Measurements from ENCODE around the gene CD247.

Gene CD247

DNA sequence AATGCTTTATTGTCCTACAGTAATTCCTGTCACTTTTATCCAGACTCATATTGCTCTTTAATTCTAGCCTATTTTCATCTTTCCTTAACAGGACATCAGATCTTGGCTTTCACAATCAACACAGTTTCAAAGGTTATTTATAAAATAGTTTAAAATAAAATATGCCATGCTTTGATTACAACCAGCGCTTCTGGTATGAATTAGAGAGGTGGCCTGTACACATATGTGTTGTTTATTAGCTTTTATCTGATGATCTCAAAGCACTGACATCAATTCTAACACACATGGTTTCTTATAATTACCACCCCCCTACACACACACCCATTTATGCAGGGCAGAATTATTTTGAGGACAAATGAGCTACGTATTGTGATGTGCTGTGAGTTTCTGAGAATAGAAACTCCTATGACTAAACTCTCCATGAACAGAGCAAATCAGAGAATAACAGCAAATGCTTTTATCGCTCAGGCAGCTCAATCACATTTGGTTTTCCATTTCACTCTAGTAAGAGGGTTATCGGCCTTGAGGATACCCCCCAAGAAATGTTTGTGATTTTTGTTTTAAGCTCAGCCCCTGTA lies 18.0 kb downstream of the CD247 start:
- no CpG with 5 or more reads among the region's 4 CpGs for WGBS (ENCODE audit: insufficient coverage, insufficient read length)
- no peak overlapping the region for H3K27ac ChIP-seq (ENCODE audit: low read length)
- no peak for DNase-seq (ENCODE audit: low read depth, low spot score)
- no peaks in the 10 kb centered on the region for H3K27me3 ChIP-seq (ENCODE audit: control insufficient read depth, insufficient read depth, low read length)
- H3K36me3 ChIP-seq (ENCODE audit: control insufficient read depth, insufficient read depth, low read length) = no peaks in the 10 kb centered on the region
- H3K4me3 ChIP-seq (ENCODE audit: low read length) = no peak overlapping the region
- H3K4me1 ChIP-seq (ENCODE audit: control insufficient read depth, insufficient read depth, low read length) = peaks cover 2% of the 10 kb centered on the region; the same call in 1 of the 2 replicates
- no peaks in the 10 kb centered on the region for H3K9me3 ChIP-seq (ENCODE audit: control insufficient read depth, insufficient read depth, low read length)

DNA sequence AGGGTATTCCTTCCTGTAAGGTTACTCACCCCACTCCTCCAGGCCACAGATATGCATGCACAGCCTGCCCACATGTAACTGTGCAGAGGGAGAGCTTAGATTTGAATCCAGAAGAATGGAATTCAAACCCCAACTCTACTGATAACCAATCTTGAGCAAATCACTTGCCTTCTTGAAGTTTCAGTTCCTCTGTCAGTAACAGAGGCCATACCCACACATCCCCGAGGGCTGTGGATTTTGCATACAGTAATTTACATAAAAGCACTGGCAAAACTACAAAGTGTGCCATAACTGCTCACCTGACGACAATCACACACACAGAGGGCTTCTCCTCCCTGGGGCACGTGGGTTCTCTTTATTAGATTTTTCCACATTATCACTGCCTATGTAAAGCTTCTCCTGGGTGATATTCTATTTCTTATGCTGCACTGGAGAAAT lies 18.6 kb downstream of the CD247 start:
- Histone ChIP-seq H3K27ac (ENCODE audit: low read length) (no peak overlapping the region), H3K36me3 (ENCODE audit: control insufficient read depth, insufficient read depth, low read length) (no peaks in the 10 kb centered on the region), H3K4me3 (ENCODE audit: low read length) (no peak overlapping the region), H3K9me3 (ENCODE audit: control insufficient read depth, insufficient read depth, low read length) (no peaks in the 10 kb centered on the region), H3K4me1 (ENCODE audit: control insufficient read depth, insufficient read depth, low read length) (peaks cover 2% of the 10 kb centered on the region; the same call in 1 of the 2 replicates), H3K27me3 (ENCODE audit: control insufficient read depth, insufficient read depth, low read length) (no peaks in the 10 kb centered on the region)
- WGBS (ENCODE audit: insufficient coverage, insufficient read length) = no CpG with 5 or more reads among the region's 3 CpGs
- no peak for DNase-seq (ENCODE audit: low read depth, low spot score)

GRCh38 chr1:167499106-167499505 lies 19.2 kb downstream of the CD247 start:
- DNase-seq (ENCODE audit: low read depth, low spot score) = no peak
- no CpG with 5 or more reads among the region's 4 CpGs for whole genome bisulfite sequencing (ENCODE audit: insufficient coverage, insufficient read length)
- H3K4me3 ChIP-seq (ENCODE audit: low read length) = no peak overlapping the region
- no peak overlapping the region for H3K27ac ChIP-seq (ENCODE audit: low read length)
- H3K9me3 ChIP-seq (ENCODE audit: control insufficient read depth, insufficient read depth, low read length) = no peaks in the 10 kb centered on the region
- H3K36me3 ChIP-seq (ENCODE audit: control insufficient read depth, insufficient read depth, low read length) = no peaks in the 10 kb centered on the region
- H3K27me3 ChIP-seq (ENCODE audit: control insufficient read depth, insufficient read depth, low read length) = no peaks in the 10 kb centered on the region
- H3K4me1 ChIP-seq (ENCODE audit: control insufficient read depth, insufficient read depth, low read length) = peaks cover 2% of the 10 kb centered on the region; the same call in 1 of the 2 replicates

DNA sequence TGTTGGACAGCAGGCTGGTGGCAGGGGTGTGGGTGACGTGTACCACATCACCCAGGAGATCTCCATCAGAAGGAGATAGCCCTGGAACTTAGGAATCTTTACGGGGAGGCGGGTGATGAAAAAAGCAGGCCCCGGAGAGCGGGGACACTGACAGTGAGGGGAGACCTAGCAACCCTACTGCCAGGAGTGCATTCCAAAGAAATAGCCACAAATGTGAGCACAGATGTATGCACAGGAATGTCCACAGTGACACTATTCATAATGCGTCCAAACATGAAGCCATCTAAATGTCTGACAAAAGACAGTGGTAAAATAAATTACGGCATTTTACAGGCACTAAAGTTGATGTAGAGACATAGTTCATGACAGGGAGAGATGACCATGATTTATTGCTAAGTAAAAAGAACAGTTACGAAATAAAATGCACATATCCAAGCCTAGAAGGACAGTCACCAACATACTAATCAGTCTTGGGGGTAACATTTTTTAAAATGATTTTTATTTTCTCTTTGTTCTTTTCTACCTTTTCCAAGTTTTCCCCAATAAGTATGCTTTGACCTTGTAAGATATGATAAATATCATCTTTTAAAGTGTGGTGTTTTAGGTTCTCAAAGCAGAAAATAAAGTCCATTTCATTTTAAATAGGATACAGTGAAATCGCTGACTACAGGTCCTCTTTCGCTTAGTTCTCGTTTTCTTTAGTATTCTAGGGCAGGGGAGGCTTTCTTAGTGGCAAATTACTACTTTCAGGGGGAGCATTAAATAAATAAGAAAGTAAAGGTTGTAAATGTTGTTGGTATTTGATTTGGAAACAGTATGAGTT lies 21.3 kb downstream of the CD247 start:
- no peak for DNase-seq (ENCODE audit: low read depth, low spot score)
- no peaks in the 10 kb centered on the region for H3K36me3 ChIP-seq (ENCODE audit: control insufficient read depth, insufficient read depth, low read length)
- WGBS (ENCODE audit: insufficient coverage, insufficient read length) = no CpG with 5 or more reads among the region's 11 CpGs

GRCh38 chr1:167493372-167493771 lies 25.0 kb downstream of the CD247 start:
- Histone ChIP-seq H3K4me1 (ENCODE audit: control insufficient read depth, insufficient read depth, low read length) (peaks cover 4% of the 10 kb centered on the region; the same call in 1 of the 2 replicates), H3K9me3 (ENCODE audit: control insufficient read depth, insufficient read depth, low read length) (no peaks in the 10 kb centered on the region), H3K27ac (ENCODE audit: low read length) (no peak overlapping the region), H3K27me3 (ENCODE audit: control insufficient read depth, insufficient read depth, low read length) (no peaks in the 10 kb centered on the region), H3K4me3 (ENCODE audit: low read length) (no peak overlapping the region), H3K36me3 (ENCODE audit: control insufficient read depth, insufficient read depth, low read length) (no peaks in the 10 kb centered on the region)
- no CpG with 5 or more reads among the region's 2 CpGs for WGBS (ENCODE audit: insufficient coverage, insufficient read length)
- no peak for DNase-seq (ENCODE audit: low read depth, low spot score)

More for the DNA sequence above, 21.3 kb downstream of the CD247 start:
- H3K4me3 ChIP-seq (ENCODE audit: low read length) = no peak overlapping the region
- H3K27me3 ChIP-seq (ENCODE audit: control insufficient read depth, insufficient read depth, low read length) = no peaks in the 10 kb centered on the region
- H3K4me1 ChIP-seq (ENCODE audit: control insufficient read depth, insufficient read depth, low read length) = 0 out of 2 replicates have a peak, but pooled peaks cover 2% of the 10 kb centered on the region
- no peaks in the 10 kb centered on the region for H3K9me3 ChIP-seq (ENCODE audit: control insufficient read depth, insufficient read depth, low read length)
- no peak overlapping the region for H3K27ac ChIP-seq (ENCODE audit: low read length)

DNA sequence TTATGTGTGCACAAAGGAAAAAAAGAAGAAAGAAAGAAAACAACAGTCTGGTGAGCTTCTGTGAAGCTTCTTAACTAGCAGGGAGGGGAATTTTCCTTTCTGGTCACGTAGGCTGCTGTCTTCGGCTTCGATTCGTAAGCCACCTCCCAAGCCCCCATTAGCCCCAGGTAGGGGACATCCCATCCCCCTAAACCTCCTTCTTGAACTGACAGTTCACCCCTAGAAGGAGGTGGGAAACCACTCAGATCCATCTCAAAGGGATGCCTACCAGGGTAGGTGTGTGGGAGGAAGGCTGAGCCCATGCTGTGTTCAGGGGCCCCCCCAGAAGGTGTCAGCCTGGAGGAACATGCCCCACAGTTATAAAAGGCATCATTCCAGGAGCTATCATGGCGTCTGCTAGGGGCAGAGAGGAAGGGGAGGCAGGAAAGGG lies 25.8 kb downstream of the CD247 start:
- Histone ChIP-seq H3K27me3 (ENCODE audit: control insufficient read depth, insufficient read depth, low read length) (no peaks in the 10 kb centered on the region), H3K36me3 (ENCODE audit: control insufficient read depth, insufficient read depth, low read length) (no peaks in the 10 kb centered on the region), H3K4me1 (ENCODE audit: control insufficient read depth, insufficient read depth, low read length) (peaks cover 4% of the 10 kb centered on the region; the same call in 1 of the 2 replicates), H3K9me3 (ENCODE audit: control insufficient read depth, insufficient read depth, low read length) (no peaks in the 10 kb centered on the region), H3K27ac (ENCODE audit: low read length) (no peak overlapping the region), H3K4me3 (ENCODE audit: low read length) (no peak overlapping the region)
- DNase-seq (ENCODE audit: low read depth, low spot score) = no peak
- no CpG with 5 or more reads among the region's 5 CpGs for WGBS (ENCODE audit: insufficient coverage, insufficient read length)

GRCh38 chr1:167491586-167492461 lies 26.5 kb downstream of the CD247 start:
- H3K4me1 ChIP-seq (ENCODE audit: control insufficient read depth, insufficient read depth, low read length) = peaks cover 4% of the 10 kb centered on the region; the same call in 1 of the 2 replicates
- no peak overlapping the region for H3K27ac ChIP-seq (ENCODE audit: low read length)
- no peaks in the 10 kb centered on the region for H3K9me3 ChIP-seq (ENCODE audit: control insufficient read depth, insufficient read depth, low read length)
- H3K36me3 ChIP-seq (ENCODE audit: control insufficient read depth, insufficient read depth, low read length) = no peaks in the 10 kb centered on the region
- no CpG with 5 or more reads among the region's 12 CpGs for WGBS (ENCODE audit: insufficient coverage, insufficient read length)
- H3K27me3 ChIP-seq (ENCODE audit: control insufficient read depth, insufficient read depth, low read length) = no peaks in the 10 kb centered on the region
- H3K4me3 ChIP-seq (ENCODE audit: low read length) = no peak overlapping the region
- no peak for DNase-seq (ENCODE audit: low read depth, low spot score)

- peaks cover 4% of the 10 kb centered on the region; the same call in 1 of the 2 replicates for H3K4me1 ChIP-seq (ENCODE audit: control insufficient read depth, insufficient read depth, low read length)
- DNase-seq (ENCODE audit: low read depth, low spot score) = no peak
- H3K4me3 ChIP-seq (ENCODE audit: low read length) = no peak overlapping the region
- H3K36me3 ChIP-seq (ENCODE audit: control insufficient read depth, insufficient read depth, low read length) = no peaks in the 10 kb centered on the region
- no peak overlapping the region for H3K27ac ChIP-seq (ENCODE audit: low read length)
- WGBS (ENCODE audit: insufficient coverage, insufficient read length) = no CpG with 5 or more reads among the region's 5 CpGs
- H3K9me3 ChIP-seq (ENCODE audit: control insufficient read depth, insufficient read depth, low read length) = no peaks in the 10 kb centered on the region
- no peaks in the 10 kb centered on the region for H3K27me3 ChIP-seq (ENCODE audit: control insufficient read depth, insufficient read depth, low read length)
Observed at GRCh38 chr1:167490765-167491164, 27.6 kb downstream of the CD247 start.

DNA sequence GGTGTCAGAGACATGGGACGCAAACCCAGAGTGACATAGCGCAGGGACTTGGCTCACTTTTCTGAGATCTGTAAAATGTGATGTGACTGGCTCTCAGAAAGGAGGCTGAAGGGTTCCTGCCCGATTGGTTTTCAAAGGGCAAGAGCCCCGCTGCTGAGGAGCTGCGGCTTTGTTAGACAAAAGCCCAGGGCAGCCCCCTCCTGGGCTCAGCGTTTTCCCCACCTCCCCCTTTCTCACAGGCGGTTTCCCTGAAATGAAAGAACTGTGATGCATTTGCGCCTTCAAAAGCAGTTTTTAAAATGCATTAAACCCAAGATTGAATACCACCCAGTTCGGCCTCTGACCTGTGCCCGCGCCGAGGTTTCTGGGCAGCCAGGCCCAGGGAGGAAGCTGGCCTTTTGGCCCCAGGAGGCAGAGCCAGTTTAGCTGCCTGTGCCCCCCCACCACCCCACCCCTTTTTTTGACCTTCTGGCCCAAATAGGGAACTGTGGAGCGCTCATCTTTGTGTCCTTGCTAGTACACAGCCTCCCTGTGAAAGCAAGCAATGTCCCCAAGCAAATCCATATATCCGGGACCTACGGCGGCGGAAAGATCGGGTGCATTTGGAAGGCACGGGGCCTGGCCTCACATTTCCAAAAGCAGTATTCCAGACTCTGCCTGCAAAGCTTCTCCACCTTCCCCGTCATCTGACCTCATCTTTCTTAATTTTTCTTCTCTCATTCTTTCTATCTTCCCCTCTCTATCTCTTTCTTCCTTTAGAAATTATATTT lies 28.6 kb downstream of the CD247 start:
- no peak overlapping the region for H3K4me3 ChIP-seq (ENCODE audit: low read length)
- H3K4me1 ChIP-seq (ENCODE audit: control insufficient read depth, insufficient read depth, low read length) = peaks cover 4% of the 10 kb centered on the region; the same call in 1 of the 2 replicates
- no peaks in the 10 kb centered on the region for H3K9me3 ChIP-seq (ENCODE audit: control insufficient read depth, insufficient read depth, low read length)
- WGBS (ENCODE audit: insufficient coverage, insufficient read length) = 92% methylated on average over 1 of the region's 20 CpGs
- no peaks in the 10 kb centered on the region for H3K27me3 ChIP-seq (ENCODE audit: control insufficient read depth, insufficient read depth, low read length)
- H3K36me3 ChIP-seq (ENCODE audit: control insufficient read depth, insufficient read depth, low read length) = no peaks in the 10 kb centered on the region
- no peak overlapping the region for H3K27ac ChIP-seq (ENCODE audit: low read length)
- peak; percentile 45 for DNase-seq (ENCODE audit: low read depth, low spot score)
